HUES64 (cell line): ENCODE measurements around the gene OAS2.

Experiments
- H3K27ac ChIP-seq: 2 replicates; pipeline ENCODE4 v1.7.0; 2013; ENCODE audit warnings: low read depth, low read length, inconsistent platforms
- H3K27me3 ChIP-seq: 2 replicates; pipeline ENCODE4 v1.6.1; 2013; ENCODE audit warnings: mild to moderate bottlenecking, low read length; ENCODE audit not compliant: insufficient read depth
- H3K36me3 ChIP-seq: 2 replicates; pipeline ENCODE4 v1.6.1; 2013; ENCODE audit warnings: mild to moderate bottlenecking, low read length; ENCODE audit not compliant: insufficient read depth
- H3K4me1 ChIP-seq: 2 replicates; pipeline ENCODE4 v1.6.1; 2013; ENCODE audit warnings: mild to moderate bottlenecking, low read length, moderate library complexity; ENCODE audit not compliant: insufficient read depth
- H3K4me3 ChIP-seq: 2 replicates; pipeline ENCODE4 v1.5.1; 2013; ENCODE audit warnings: mild to moderate bottlenecking, low read length, moderate library complexity
- H3K9ac ChIP-seq: 2 replicates; pipeline ENCODE4 v1.6.1; 2013; ENCODE audit warnings: mild to moderate bottlenecking, low read depth, low read length
- H3K9me3 ChIP-seq: 2 replicates; pipeline ENCODE4 v1.6.1; 2013; ENCODE audit warnings: low read depth, low read length; ENCODE audit not compliant: insufficient read depth
- WGBS: fragments of 150-250, 120-280 bp; methylation state at CpG from one replicate; pipeline ENCODE4 v1.1.7; 2013; ENCODE audit warnings: missing lambda C conversion rate; 5-methylcytosine and 5-hydroxymethylcytosine counted together

OAS2 gene

GRCh38 chr12:113060336-113060960 lies 82.1 kb downstream of the OAS2 start:
- Histone ChIP-seq H3K9me3 (no peaks in the 10 kb centered on the region), H3K36me3 (no peaks in the 10 kb centered on the region), H3K4me1 (no peaks in the 10 kb centered on the region), H3K4me3 (no peak overlapping the region), H3K27me3 (peaks cover 26% of the 10 kb centered on the region), H3K27ac (no peak overlapping the region), H3K9ac (no peak overlapping the region)
- WGBS = 89% methylated on average over 7 of the region's 7 CpGs

DNA sequence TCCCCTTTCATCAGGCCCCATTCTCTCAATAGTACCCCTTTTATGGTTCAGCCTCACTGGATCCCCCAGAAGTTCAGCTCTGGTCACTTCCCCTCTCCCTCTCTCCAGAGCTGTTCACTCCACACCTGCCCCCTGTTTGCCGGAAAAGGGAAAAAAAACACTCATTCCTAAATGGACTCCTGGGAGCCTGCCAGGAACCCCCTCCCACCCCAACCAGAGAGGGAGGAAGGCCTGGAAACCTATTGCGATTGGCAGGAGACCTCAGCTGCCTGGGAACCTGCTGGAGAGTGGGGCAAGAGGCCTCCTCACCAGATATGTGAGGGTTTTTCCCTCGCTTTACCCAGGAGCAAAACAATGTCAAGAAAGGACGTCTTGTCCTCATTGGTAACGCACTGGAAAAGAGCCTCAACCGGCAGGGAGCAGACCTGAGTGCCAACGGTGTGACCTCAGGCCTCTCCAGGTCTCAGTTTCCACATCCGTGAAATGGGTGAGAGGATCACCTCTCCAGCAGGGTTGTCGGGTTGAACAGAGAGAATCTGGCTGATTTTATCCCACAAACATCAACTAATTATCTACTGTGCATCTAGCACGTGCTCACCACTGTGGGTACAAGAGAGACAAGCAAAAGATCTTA lies 82.9 kb downstream of the OAS2 start:
- no peaks in the 10 kb centered on the region for H3K36me3 ChIP-seq
- no peak overlapping the region for H3K9ac ChIP-seq
- 84% methylated on average over 10 of the region's 10 CpGs for WGBS
- no peaks in the 10 kb centered on the region for H3K4me1 ChIP-seq
- no peak overlapping the region for H3K27ac ChIP-seq
- no peaks in the 10 kb centered on the region for H3K9me3 ChIP-seq
- H3K4me3 ChIP-seq = no peak overlapping the region
- H3K27me3 ChIP-seq = peaks cover 18% of the 10 kb centered on the region
